Stimulated activated naive CD8-positive, alpha-beta T cell treated with anti-CD3 and anti-CD28 coated beads, Interleukin-15, Interleukin-2, amounts not matched to agents 100 ng/mL and 50 ng/mL, for 24 hours (primary cell): ENCODE results near the gene OAT.

ENCODE experiments used
- H3K27ac Mint-ChIP-seq: one replicate; pipeline ENCODE4 v1.8.0; 2021; ENCODE audit warnings: mild to moderate bottlenecking, mixed read lengths
- H3K27me3 Mint-ChIP-seq: one replicate; pipeline ENCODE4 v1.8.0; 2021; ENCODE audit warnings: mixed read lengths
- H3K36me3 Mint-ChIP-seq: one replicate; pipeline ENCODE4 v1.8.0; 2021; ENCODE audit warnings: low read depth, mixed read lengths
- H3K4me1 Mint-ChIP-seq: one replicate; pipeline ENCODE4 v1.8.0; 2021; ENCODE audit warnings: low read depth, mixed read lengths
- H3K4me3 Mint-ChIP-seq: one replicate; pipeline ENCODE4 v1.8.0; 2021; ENCODE audit warnings: mild to moderate bottlenecking, mixed read lengths
- H3K9me3 Mint-ChIP-seq: one replicate; pipeline ENCODE4 v1.8.0; 2021; ENCODE audit warnings: mixed read lengths

Gene OAT

GRCh38 chr10:124394583-124394982, 24.1 kb downstream of the OAT start:
- H3K4me1 Mint-ChIP-seq, result no peaks in the 10 kb centered on the region
- peaks cover 4% of the 10 kb centered on the region for H3K36me3 Mint-ChIP-seq
- no peak overlapping the region for H3K27ac Mint-ChIP-seq
- no peaks in the 10 kb centered on the region for H3K9me3 Mint-ChIP-seq
- no peak overlapping the region for H3K4me3 Mint-ChIP-seq
- H3K27me3 Mint-ChIP-seq, result no peaks in the 10 kb centered on the region

DNA sequence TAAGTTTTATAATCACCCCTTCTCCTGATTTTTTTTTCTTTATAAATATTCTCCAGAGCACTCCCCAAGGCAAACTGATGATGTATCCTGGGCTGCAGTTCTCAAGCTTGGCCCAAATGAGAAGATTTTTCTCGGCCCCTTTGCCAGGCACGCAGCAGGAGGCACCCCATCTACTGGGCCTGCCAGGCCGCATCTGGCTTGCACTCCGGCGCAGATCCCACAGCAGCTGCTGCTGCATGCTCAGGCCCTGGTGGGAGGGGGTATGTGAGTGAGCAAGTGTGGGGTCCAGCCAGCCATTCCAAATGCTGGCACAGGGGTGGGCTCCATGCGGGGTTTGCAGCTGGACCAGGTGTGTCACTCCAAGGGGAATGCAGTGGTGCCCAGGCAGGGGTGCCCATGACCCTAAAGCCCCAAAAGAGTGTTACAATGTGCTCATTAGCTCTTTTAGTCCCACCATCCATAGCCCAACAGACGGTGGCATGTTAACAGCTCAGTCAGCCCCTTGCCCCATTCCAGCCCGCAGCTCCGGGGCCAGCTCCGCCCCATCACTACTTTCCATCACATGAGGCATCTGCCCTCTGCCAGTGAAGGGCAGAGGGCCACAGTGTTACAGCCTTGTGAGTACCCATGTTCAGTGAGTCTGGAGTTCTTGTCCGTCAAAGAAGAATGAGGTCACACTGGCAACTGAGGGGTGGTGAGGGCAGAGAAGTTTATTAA, 25.9 kb downstream of the OAT start:
- Mint-ChIP-seq H3K27me3 (no peaks in the 10 kb centered on the region), H3K27ac (no peak overlapping the region), H3K36me3 (peaks cover 4% of the 10 kb centered on the region), H3K4me1 (no peaks in the 10 kb centered on the region), H3K4me3 (no peak overlapping the region), H3K9me3 (no peaks in the 10 kb centered on the region)

DNA sequence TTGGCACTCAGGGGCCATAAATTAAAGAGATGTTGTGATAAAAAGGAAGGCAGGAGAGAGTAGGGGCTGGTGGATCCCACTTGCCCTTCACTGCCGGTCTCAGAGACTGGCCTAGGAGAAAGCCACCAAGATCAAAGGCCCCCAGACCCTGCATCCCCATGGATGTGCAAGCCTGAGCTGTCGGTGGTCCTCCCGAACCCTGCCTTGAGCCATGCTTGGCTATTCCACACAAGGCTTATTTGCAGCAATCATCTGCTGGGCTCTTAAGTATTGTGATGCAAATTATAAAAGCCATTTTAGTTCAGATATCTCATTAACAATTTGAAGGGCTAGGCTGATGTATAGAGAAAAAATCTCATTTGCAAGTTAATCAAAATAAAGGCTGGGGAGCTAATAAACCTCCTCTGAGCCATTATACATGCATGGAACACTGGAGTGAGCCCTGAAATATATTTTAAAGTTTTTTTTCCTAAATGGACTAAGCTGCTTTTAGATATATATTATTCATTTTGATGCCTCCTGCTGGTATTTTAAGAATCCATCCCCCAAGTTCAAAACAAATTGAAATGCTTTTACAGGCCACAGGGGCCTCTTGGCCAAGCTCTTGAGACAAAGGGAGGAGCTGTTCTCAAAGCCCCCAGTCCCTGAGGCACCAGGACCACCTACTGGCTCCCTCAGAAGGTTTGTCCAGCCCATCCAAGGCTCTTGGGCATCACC, 28.1 kb downstream of the OAT start:
- Mint-ChIP-seq H3K4me3 (no peak overlapping the region), H3K9me3 (no peaks in the 10 kb centered on the region), H3K4me1 (no peaks in the 10 kb centered on the region), H3K36me3 (no peaks in the 10 kb centered on the region), H3K27me3 (no peaks in the 10 kb centered on the region), H3K27ac (no peak overlapping the region)

DNA sequence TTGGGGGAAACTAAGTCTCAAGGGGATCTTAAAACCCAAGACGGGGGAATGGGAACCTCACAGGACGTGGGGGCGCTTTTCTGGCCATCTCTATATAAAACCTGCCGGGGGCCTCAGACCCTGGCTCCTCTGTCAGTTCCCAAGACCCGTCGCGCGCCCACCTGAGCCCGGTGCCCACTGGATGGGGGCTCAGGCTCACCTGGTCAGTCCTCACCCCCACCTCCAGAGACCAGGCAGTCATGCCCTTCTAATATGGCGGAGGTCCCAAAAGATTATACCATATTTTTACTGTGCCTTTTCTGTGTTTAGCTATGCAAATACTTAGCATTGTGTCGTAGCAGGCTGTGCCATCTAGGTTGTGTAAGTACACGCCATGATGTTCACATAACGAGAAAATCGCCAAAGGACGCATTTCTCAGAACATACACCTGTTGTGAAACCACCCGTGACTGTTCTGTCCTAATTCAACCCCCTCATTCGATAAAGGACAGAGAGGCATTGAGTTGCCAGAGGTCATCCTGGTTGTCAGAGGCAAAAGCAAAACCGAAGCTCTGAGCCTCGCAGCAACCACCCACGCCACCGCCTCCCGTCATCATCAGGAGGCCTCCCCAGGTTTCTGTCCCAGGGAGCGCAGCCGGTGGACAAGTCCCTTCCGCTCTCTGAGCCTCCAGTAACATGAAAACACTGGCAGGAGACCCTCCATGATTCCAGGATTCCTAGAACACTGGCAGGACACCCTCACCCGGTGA, 28.9 kb downstream of the OAT start:
- Mint-ChIP-seq H3K27ac (no peak overlapping the region), H3K4me1 (no peaks in the 10 kb centered on the region), H3K27me3 (no peaks in the 10 kb centered on the region), H3K9me3 (no peaks in the 10 kb centered on the region), H3K4me3 (no peak overlapping the region), H3K36me3 (no peaks in the 10 kb centered on the region)

GRCh38 chr10:124388823-124389612, 29.7 kb downstream of the OAT start:
- H3K4me1 Mint-ChIP-seq, result no peaks in the 10 kb centered on the region
- no peaks in the 10 kb centered on the region for H3K9me3 Mint-ChIP-seq
- H3K27me3 Mint-ChIP-seq, result no peaks in the 10 kb centered on the region
- H3K27ac Mint-ChIP-seq, result no peak overlapping the region
- no peaks in the 10 kb centered on the region for H3K36me3 Mint-ChIP-seq
- no peak overlapping the region for H3K4me3 Mint-ChIP-seq

DNA sequence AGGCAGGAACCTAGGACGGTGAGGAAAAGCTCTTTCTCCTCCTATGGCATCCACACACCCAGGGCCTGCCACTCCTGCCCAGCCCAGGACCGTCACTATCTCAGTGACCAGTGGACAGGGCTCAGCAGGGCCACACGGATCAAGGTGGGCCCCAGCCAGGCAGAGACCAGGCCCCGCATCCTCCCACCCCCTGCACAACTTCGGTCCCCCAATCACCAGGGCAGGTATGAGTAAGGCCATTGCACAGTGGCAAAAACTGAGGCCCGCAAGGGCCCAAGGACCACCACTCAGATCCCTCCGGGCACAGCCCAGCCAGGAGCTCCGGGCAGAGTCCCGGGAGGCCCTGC, 30.3 kb downstream of the OAT start:
- Mint-ChIP-seq H3K27ac (no peak overlapping the region), H3K4me1 (no peaks in the 10 kb centered on the region), H3K27me3 (peaks cover 2% of the 10 kb centered on the region), H3K36me3 (no peaks in the 10 kb centered on the region), H3K9me3 (no peaks in the 10 kb centered on the region), H3K4me3 (no peak overlapping the region)

DNA sequence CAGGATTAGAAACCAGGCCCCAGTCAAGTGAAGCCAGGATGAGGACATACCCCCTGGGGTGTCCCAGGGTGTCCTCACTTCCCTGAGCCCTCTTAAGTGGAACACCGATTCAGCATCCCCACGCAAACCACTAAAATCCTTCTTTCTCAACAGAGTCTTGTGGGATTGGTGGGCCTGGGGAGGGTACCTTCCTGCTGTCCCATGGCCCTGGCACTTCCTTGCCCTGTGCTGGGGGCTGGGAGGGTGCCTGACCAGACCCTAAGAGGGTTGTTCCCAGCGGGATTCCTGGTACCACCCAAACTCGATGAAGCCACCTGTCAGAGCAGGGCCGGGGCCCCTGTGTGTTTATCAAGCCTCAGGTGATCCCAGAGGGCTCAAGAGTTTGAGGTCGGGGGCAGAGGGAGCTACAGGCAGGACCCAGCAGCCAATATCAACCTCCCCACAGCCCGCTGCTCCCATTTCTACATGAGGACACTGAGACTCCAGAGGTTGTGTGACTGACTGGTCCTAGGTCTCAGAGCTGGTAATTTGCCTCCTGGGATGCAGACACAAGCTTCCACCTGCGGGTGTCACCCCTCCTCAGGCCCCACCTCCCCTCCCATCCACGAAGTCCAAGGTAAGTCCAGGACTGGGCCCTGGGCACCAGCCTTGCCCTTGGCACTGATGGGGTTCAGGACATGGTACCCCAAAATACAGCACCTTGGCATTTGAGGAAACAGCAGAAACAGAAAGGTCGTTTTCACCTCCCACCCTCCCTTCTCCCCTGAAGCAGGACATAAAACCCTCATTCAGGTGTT, 31.4 kb downstream of the OAT start:
- H3K4me1 Mint-ChIP-seq, result no peaks in the 10 kb centered on the region
- H3K36me3 Mint-ChIP-seq, result no peaks in the 10 kb centered on the region
- no peak overlapping the region for H3K27ac Mint-ChIP-seq
- no peak overlapping the region for H3K4me3 Mint-ChIP-seq
- peaks cover 5% of the 10 kb centered on the region for H3K27me3 Mint-ChIP-seq
- no peaks in the 10 kb centered on the region for H3K9me3 Mint-ChIP-seq

- peaks cover 9% of the 10 kb centered on the region for H3K27me3 Mint-ChIP-seq
- H3K27ac Mint-ChIP-seq, result no peak overlapping the region
- H3K9me3 Mint-ChIP-seq, result no peaks in the 10 kb centered on the region
- H3K4me3 Mint-ChIP-seq, result no peak overlapping the region
- H3K36me3 Mint-ChIP-seq, result no peaks in the 10 kb centered on the region
- H3K4me1 Mint-ChIP-seq, result no peaks in the 10 kb centered on the region
Measured at GRCh38 chr10:124386186-124387077, 32.3 kb downstream of the OAT start.

- Mint-ChIP-seq H3K27me3 (peaks cover 17% of the 10 kb centered on the region), H3K36me3 (no peaks in the 10 kb centered on the region), H3K4me1 (no peaks in the 10 kb centered on the region), H3K27ac (no peak overlapping the region), H3K4me3 (no peak overlapping the region), H3K9me3 (no peaks in the 10 kb centered on the region)
Measured at GRCh38 chr10:124385627-124386185, 33.0 kb downstream of the OAT start.

- Mint-ChIP-seq H3K27ac (no peak overlapping the region), H3K27me3 (peaks cover 27% of the 10 kb centered on the region), H3K9me3 (no peaks in the 10 kb centered on the region), H3K4me1 (no peaks in the 10 kb centered on the region), H3K4me3 (no peak overlapping the region), H3K36me3 (no peaks in the 10 kb centered on the region)
Measured at GRCh38 chr10:124384591-124385190, 34.0 kb downstream of the OAT start.

DNA sequence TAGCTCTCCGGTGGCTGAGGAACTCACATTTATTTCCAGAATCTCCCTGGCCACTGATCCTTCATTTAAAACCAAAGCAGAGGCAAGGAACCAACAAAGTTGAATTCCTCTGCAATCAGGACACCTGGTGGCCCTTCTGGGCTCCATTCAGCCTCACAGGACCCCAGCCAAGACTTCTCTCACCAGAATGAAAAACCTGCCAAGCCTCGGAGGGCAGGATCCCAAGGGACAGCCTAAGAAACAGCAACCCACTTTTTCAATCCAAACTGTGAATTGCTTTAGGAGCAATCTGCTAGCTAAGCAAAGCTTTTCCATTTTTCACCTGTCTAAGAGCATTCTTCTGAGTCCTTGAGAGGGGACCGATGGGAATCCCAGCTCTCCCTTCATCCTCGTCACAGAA, 34.6 kb downstream of the OAT start:
- no peak overlapping the region for H3K27ac Mint-ChIP-seq
- H3K36me3 Mint-ChIP-seq, result no peaks in the 10 kb centered on the region
- H3K9me3 Mint-ChIP-seq, result no peaks in the 10 kb centered on the region
- peaks cover 32% of the 10 kb centered on the region for H3K27me3 Mint-ChIP-seq
- H3K4me3 Mint-ChIP-seq, result no peak overlapping the region
- H3K4me1 Mint-ChIP-seq, result no peaks in the 10 kb centered on the region

DNA sequence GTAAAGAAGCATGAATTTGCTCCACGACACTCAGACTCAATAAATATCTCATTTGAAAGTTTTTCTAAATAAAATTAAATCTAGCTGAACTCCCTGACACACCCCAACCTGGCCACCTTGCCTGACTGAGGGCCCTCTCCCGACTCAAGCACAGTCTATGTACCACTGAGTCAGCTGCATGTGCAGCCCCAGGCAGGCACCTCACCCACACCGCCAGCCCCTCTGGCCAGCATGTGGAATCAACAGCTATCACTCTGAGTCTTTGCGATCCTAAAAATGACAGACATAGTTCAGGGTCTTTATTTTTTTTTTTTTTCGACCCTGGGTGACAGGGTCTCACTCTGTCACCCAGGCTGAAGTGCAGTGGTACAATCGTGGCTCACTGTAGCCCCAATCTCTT, 35.2 kb downstream of the OAT start:
- no peaks in the 10 kb centered on the region for H3K9me3 Mint-ChIP-seq
- no peak overlapping the region for H3K27ac Mint-ChIP-seq
- H3K27me3 Mint-ChIP-seq, result peaks cover 35% of the 10 kb centered on the region
- H3K4me1 Mint-ChIP-seq, result no peaks in the 10 kb centered on the region
- H3K36me3 Mint-ChIP-seq, result no peaks in the 10 kb centered on the region
- no peak overlapping the region for H3K4me3 Mint-ChIP-seq

GRCh38 chr10:124381011-124381611, 37.6 kb downstream of the OAT start:
- H3K4me3 Mint-ChIP-seq, result no peak overlapping the region
- H3K9me3 Mint-ChIP-seq, result no peaks in the 10 kb centered on the region
- H3K36me3 Mint-ChIP-seq, result no peaks in the 10 kb centered on the region
- no peak overlapping the region for H3K27ac Mint-ChIP-seq
- H3K4me1 Mint-ChIP-seq, result no peaks in the 10 kb centered on the region
- peaks cover 39% of the 10 kb centered on the region for H3K27me3 Mint-ChIP-seq
